Frontal cortex (tissue), 1 donor: ENCODE results near the gene ATPAF2. TPM values are rescaled to one million over a fixed set of nuclear protein-coding genes. Genes with fewer than 3 reads are reported as not detected.

ENCODE experiments used
- total RNA-seq: library from RNA; depleted of rRNA; stranded (reverse); fragments of >200 nt; gene quantifications from one replicate; pipeline ENCODE4 v1.2.3, GENCODE V29; 2014

ATPAF2 gene
- total RNA-seq, 1 donor from 2014 or later, result 28.1 TPM

Other genes starting within 250 kb of the ATPAF2 start
- gene SREBF1, start 202.2 kb downstream of the ATPAF2 start, total RNA-seq, result 17.5 TPM
- 16.7 TPM for gene TOM1L2, start 66.8 kb downstream of the ATPAF2 start, total RNA-seq
- gene DRC3, start 66.3 kb downstream of the ATPAF2 start, total RNA-seq, result 1.6 TPM
- gene GID4, start 240 bp upstream of the ATPAF2 start, total RNA-seq, result 7.7 TPM
- 14.3 TPM for gene DRG2, start 48.8 kb upstream of the ATPAF2 start, total RNA-seq
- 2.4 TPM for gene MYO15A, start 69.6 kb upstream of the ATPAF2 start, total RNA-seq
- gene ALKBH5, start 144.7 kb upstream of the ATPAF2 start, total RNA-seq, result 82.7 TPM
- gene LLGL1, start 186.5 kb upstream of the ATPAF2 start, total RNA-seq, result 30.2 TPM
- 68.9 TPM for gene FLII, start 219.6 kb upstream of the ATPAF2 start, total RNA-seq
- 34.2 TPM for gene MIEF2, start 221.5 kb upstream of the ATPAF2 start, total RNA-seq